GM23248 (cell line): ENCODE results near the gene RNU5D-1.

ENCODE experiments used
- EZH2 ChIP-seq: fragments of 200-600 bp; sonication (generic); IDR thresholded peaks from 2 replicates; pipeline ENCODE4 v1.6.1; 2018; ENCODE audit warnings: antibody characterized with exemption, mild to moderate bottlenecking; ENCODE audit not compliant: insufficient read depth, poor library complexity, severe bottlenecking
- EZH2phosphoT487 ChIP-seq: fragments of 200-600 bp; sonication (generic); IDR thresholded peaks from 2 replicates; pipeline ENCODE4 v1.6.1; 2018; ENCODE audit warnings: antibody characterized with exemption, moderate library complexity, mild to moderate bottlenecking, low read depth; ENCODE audit not compliant: insufficient read depth

- TF ChIP-seq EZH2 (no peak), EZH2phosphoT487 (no peak)
These were observed 23.7 kb downstream of the RNU5D-1 start for GRCh38 chr1:44707112-44707881.
